Measurements from ENCODE around the gene GBX2. TPM values are rescaled to one million over a fixed set of nuclear protein-coding genes. Genes with fewer than 3 reads are reported as not detected.

Gene GBX2
- total and polyA plus RNA-seq, 12 donors, result not detected

GRCh38 chr2:236131073-236131692 is 37.0 kb downstream of the GBX2 start:
- Histone ChIP-seq H3K4me3 (no peak overlapping the region), H3K4me1 (replicated peaks in 1 of 2) (no peaks in the 10 kb centered on the region), H3K27ac (no peak overlapping the region), H3K36me3 (replicated peaks in 1 of 2) (no peaks in the 10 kb centered on the region), H3K9me3 (replicated peaks in 1 of 3) (no peaks in the 10 kb centered on the region), H3K27me3 (no peaks in the 10 kb centered on the region)
- TF ChIP-seq CTCF (IDR thresholded peaks at IDR 0.05) (no peak), POLR2A (IDR thresholded peaks at IDR 0.05) (no peak)
- no peak for DNase-seq
- WGBS, 4 donors, result 88 to 94% (median 91%) methylated on average over 10 of the region's 10 CpGs
- intact Hi-C loops (cut with DNase I), result no loop called here

DNA sequence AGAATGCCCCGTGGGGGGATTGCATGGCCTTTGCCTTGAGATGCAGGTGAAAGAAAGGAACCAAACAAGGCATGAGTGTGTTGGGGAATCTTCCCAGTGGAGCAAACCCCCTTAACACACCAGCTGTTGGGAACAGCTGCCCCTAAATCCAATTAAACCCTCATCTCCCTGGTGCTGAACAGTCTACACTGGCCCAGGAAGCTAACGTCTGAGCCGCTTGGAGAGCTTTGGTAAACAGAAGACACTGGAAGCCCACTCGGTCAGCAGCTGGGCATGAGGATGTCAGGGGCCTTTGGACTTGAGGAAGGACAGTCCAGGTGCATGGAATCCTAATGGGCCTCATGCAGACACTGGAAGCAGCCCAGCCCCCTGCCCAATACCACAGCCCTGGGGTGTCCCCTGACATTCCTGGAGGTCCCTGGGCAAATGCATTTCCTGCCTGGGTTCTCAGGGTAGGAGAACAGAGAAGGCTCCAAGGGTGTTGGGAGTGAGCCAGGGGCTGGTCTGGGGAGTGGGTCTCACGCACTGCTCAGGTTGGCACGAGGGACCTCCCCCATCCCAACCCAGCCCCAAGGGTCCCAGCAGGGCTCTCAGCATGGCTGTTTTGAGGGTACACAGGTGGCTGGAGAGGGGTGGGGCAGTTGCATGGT is 37.7 kb downstream of the GBX2 start:
- no peaks in the 10 kb centered on the region for H3K4me1 ChIP-seq (replicated peaks in 1 of 2)
- H3K4me3 ChIP-seq, result no peak overlapping the region
- H3K27ac ChIP-seq, result no peak overlapping the region
- intact Hi-C loops (cut with DNase I), result no loop called here
- H3K27me3 ChIP-seq, result no peaks in the 10 kb centered on the region
- no peaks in the 10 kb centered on the region for H3K36me3 ChIP-seq (replicated peaks in 1 of 2)
- DNase-seq, result no peak
- TF ChIP-seq CTCF (IDR thresholded peaks at IDR 0.05) (no peak), POLR2A (IDR thresholded peaks at IDR 0.05) (no peak)
- no peaks in the 10 kb centered on the region for H3K9me3 ChIP-seq (replicated peaks in 1 of 3)
- 87 to 90% (median 90%) methylated on average over 2 to 6 of the region's 6 CpGs for WGBS, 4 donors

DNA sequence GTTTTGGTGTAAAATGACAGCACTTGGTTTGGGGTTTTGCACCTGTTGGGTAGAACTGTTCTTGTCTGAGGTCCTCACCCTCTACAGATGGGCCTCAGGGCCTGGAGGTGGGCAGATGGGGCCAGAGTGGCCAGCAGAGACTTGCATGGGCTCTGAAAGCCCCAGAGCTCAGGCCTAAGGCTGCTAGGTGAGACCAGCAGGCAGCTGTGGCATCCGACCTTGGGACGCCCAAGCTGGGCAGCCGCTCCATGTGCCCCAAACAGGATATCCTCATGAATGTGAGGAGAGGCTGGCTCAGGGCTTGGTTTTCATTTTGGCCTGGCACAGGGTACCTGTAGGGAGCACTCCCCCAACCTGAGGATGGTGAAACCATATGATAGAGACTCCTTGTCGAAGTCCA is 38.3 kb downstream of the GBX2 start:
- Histone ChIP-seq H3K27me3 (no peaks in the 10 kb centered on the region), H3K4me3 (no peak overlapping the region), H3K36me3 (replicated peaks in 1 of 2) (no peaks in the 10 kb centered on the region), H3K27ac (no peak overlapping the region), H3K4me1 (replicated peaks in 1 of 2) (no peaks in the 10 kb centered on the region), H3K9me3 (replicated peaks in 1 of 3) (no peaks in the 10 kb centered on the region)
- no peak for DNase-seq
- TF ChIP-seq POLR2A (IDR thresholded peaks at IDR 0.05) (no peak), CTCF (IDR thresholded peaks at IDR 0.05) (no peak)
- intact Hi-C loops (cut with DNase I), result no loop called here
- 80 to 96% (median 94%) methylated on average over 1 to 4 of the region's 4 CpGs for WGBS, 4 donors

- H3K36me3 ChIP-seq (replicated peaks in 1 of 2), result no peaks in the 10 kb centered on the region
- H3K4me3 ChIP-seq, result no peak overlapping the region
- no peaks in the 10 kb centered on the region for H3K9me3 ChIP-seq (replicated peaks in 1 of 3)
- no peaks in the 10 kb centered on the region for H3K4me1 ChIP-seq (replicated peaks in 1 of 2)
- no peak overlapping the region for H3K27ac ChIP-seq
- no peak for DNase-seq
- TF ChIP-seq POLR2A (IDR thresholded peaks at IDR 0.05) (no peak), CTCF (IDR thresholded peaks at IDR 0.05) (no peak)
- intact Hi-C loops (cut with DNase I), result no loop called here
- 83 to 96% (median 91%) methylated on average over 10 to 17 of the region's 17 CpGs for WGBS, 4 donors
- no peaks in the 10 kb centered on the region for H3K27me3 ChIP-seq
Observed at GRCh38 chr2:236128321-236128720, 39.9 kb downstream of the GBX2 start.
